ENCODE results near the gene PFKL. TPM values are rescaled to one million over a fixed set of nuclear protein-coding genes. Genes with fewer than 3 reads are reported as not detected.

The PFKL gene
- total RNA-seq, 1 donor from 2014 or later, result 101 TPM

DNA sequence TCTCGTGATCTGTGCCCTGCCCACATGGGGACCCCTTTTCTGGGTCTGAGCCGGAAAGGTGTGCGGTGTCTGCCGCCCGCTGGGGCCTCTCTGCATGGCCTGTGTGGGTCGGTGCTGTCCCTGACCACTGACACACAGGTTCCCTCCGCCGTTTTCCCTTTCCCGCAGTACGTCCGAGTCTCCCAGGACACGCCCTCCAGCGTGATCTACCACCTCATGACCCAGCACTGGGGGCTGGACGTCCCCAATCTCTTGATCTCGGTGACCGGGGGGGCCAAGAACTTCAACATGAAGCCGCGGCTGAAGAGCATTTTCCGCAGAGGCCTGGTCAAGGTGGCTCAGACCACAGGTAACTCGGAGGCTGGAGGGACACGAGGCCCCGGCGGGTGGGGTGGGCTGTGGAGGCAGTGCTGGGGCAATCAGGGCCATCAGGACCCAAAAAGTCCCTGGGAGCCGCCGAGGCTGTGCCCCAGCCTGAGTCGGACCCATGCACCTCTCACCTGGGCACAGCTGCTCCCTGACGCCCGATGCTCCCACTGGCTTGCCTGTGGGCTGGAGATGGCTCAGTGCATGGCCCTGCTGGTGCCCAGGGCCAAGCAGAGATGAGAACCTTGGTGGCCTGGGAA, 66.8 kb downstream of the PFKL start:
- TF ChIP-seq, protein P1, sequence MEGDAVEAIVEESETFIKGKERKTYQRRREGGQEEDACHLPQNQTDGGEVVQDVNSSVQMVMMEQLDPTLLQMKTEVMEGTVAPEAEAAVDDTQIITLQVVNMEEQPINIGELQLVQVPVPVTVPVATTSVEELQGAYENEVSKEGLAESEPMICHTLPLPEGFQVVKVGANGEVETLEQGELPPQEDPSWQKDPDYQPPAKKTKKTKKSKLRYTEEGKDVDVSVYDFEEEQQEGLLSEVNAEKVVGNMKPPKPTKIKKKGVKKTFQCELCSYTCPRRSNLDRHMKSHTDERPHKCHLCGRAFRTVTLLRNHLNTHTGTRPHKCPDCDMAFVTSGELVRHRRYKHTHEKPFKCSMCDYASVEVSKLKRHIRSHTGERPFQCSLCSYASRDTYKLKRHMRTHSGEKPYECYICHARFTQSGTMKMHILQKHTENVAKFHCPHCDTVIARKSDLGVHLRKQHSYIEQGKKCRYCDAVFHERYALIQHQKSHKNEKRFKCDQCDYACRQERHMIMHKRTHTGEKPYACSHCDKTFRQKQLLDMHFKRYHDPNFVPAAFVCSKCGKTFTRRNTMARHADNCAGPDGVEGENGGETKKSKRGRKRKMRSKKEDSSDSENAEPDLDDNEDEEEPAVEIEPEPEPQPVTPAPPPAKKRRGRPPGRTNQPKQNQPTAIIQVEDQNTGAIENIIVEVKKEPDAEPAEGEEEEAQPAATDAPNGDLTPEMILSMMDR (IDR thresholded peaks at IDR 0.05), result no peak

DNA sequence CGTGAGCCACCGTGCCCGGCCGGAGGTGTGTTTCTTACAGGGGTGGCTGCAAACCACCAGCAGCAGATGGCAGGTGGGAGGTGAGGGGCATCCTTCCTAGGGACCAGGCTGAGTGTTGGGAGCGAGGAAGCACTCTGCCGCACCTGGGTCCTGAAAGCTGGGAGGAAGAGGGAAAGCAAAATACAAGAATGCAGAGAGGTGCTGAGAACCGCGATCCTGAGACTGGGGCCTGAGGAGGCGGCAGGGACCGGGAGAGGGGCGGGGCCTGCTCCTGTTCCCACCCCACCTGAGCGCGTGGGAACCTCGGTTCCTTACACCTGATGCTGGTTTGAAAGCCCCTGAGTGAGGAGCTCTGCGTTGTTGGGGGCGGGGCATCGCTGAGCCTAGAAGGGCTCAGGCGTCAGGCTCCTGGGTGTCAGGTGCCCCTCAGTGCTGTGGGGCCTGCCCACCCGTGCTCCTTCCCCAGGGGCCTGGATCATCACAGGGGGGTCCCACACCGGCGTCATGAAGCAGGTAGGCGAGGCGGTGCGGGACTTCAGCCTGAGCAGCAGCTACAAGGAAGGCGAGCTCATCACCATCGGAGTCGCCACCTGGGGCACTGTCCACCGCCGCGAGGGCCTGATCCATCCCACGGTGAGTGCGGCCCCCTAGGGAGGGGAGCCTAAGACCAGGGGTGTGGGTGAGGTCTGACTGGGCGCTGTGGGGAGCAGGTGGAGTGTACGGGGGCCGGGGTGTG, 69.0 kb downstream of the PFKL start:
- H3K27me3 ChIP-seq, result peaks cover 8% of the 10 kb centered on the region
- intact Hi-C loops (cut with DNase I), result no loop called here
- no peaks in the 10 kb centered on the region for H3K36me3 ChIP-seq
- H3K4me1 ChIP-seq, result no peaks in the 10 kb centered on the region
- peak; percentile 63 for DNase-seq
- no peak overlapping the region for H3K4me3 ChIP-seq
- TF ChIP-seq, protein P1 (IDR thresholded peaks at IDR 0.05), result no peak
- H3K27ac ChIP-seq, result no peak overlapping the region
- peak; percentile 20 for ATAC-seq
- H3K9me3 ChIP-seq, result no peaks in the 10 kb centered on the region

More for the DNA sequence above, 66.8 kb downstream of the PFKL start:
- H3K4me1 ChIP-seq, result no peaks in the 10 kb centered on the region
- no peak overlapping the region for H3K4me3 ChIP-seq
- ATAC-seq (no peak), DNase-seq (peak; percentile 54)
- H3K36me3 ChIP-seq, result no peaks in the 10 kb centered on the region
- no peak overlapping the region for H3K27ac ChIP-seq
- peaks cover 8% of the 10 kb centered on the region for H3K27me3 ChIP-seq
- intact Hi-C loops (cut with DNase I), result no loop called here
- H3K9me3 ChIP-seq, result no peaks in the 10 kb centered on the region

DNA sequence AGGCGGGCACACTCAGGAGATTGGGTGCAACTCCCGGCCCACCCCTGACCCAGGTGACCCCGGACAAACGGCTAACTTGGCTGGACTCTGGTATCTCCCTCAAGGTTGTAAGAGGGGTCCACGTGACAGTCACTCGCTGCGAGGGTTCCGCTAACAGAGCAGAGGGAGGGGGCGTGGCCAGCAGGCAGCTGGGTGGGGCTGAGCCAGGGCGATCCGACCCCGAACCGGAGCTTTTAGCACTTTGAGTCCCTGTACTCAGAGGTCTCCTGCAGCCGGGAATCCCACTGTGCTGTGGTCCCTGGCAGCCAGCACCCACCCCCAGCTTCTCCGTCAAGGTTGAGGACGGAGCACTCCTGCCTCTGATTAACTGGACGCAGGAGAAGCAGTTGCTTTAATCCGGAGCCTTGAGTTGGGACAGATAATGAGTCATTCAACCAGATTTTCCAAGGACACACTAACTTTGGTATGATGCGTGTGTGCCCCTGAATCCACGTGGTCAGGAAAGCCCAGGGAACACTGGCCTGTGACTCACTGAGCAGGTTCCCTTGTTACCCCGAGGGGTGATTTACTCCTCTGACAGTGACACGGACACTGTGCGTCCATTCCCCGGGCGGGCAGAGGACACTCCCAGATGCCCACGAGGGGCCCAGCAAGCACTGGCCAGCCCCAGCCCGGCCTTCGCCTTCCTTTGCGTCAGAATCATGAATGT, 70.3 kb downstream of the PFKL start:
- intact Hi-C loops (cut with DNase I), result no loop called here
- H3K9me3 ChIP-seq, result no peaks in the 10 kb centered on the region
- peak; percentile 68 for ATAC-seq
- peak; percentile 74 for DNase-seq
- peaks cover 8% of the 10 kb centered on the region for H3K27me3 ChIP-seq
- peaks cover 6% of the 10 kb centered on the region for H3K4me1 ChIP-seq
- no peaks in the 10 kb centered on the region for H3K36me3 ChIP-seq
- H3K4me3 ChIP-seq, result peak overlapping the region; percentile 14
- TF ChIP-seq, protein P1 (IDR thresholded peaks at IDR 0.05), result no peak
- no peak overlapping the region for H3K27ac ChIP-seq

DNA sequence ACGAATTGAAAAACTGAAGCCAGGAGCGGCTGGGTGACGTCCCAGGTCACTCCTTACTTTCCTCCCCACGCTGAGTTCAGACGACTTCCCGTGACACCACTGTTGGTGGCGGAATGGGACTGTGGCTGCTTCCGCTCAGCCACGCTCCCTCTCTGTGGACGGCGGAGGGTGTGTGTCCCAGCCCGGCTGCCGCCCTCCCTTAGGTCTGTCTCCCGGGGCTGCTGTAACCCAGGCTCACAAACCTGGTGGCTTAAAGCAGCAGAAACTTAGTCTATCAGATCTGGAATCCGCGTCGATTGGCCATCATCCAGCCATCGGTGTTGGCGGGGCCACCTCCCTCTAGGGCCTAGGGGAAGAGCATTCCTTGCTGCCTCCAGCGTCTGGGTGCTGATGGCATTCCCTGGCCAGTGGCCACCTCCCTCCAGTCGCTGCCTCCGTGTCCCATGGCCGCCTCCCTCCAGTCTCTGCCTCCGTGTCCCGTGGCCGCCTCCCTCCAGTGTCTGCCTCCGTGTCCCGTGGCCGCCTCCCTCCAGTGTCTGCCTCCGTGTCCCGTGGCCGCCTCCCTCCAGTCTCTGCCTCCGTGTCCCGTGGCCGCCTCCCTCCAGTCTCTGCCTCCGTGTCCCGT, 71.0 kb downstream of the PFKL start:
- Histone ChIP-seq H3K4me1 (peaks cover 6% of the 10 kb centered on the region), H3K9me3 (no peaks in the 10 kb centered on the region), H3K36me3 (no peaks in the 10 kb centered on the region), H3K27me3 (peaks cover 8% of the 10 kb centered on the region), H3K4me3 (no peak overlapping the region), H3K27ac (no peak overlapping the region)
- peak; percentile 54 for DNase-seq
- TF ChIP-seq, protein P1 (IDR thresholded peaks at IDR 0.05), result no peak
- intact Hi-C loops (cut with DNase I), result no loop called here
- no peak for ATAC-seq

DNA sequence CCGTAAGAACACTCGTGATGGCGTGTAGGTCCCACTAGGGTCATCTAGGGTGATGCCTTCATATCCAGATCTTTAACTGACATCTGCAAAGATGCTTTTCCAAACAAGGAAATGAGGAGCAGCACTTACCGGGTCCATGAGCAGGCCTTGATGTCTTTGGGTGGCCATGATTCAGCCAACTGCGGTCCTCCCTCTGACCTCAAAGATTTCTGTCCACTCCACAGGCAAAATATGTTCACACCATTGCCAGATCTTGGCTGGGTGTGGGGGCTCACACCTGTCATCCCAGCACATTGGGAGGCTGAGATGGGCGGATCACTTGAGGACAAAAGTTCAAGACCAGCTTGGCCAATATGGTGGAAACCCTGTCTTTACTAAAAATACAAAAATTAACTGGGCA, 71.7 kb downstream of the PFKL start:
- intact Hi-C loops (cut with DNase I), result no loop called here
- TF ChIP-seq, protein P1 (IDR thresholded peaks at IDR 0.05), result no peak
- H3K27me3 ChIP-seq, result peaks cover 8% of the 10 kb centered on the region
- H3K9me3 ChIP-seq, result no peaks in the 10 kb centered on the region
- ATAC-seq, result no peak
- H3K4me1 ChIP-seq, result peaks cover 6% of the 10 kb centered on the region
- H3K36me3 ChIP-seq, result no peaks in the 10 kb centered on the region
- no peak overlapping the region for H3K4me3 ChIP-seq
- no peak overlapping the region for H3K27ac ChIP-seq
- DNase-seq, result peak; percentile 15

Data from upper lobe of right lung (tissue), 1 donor.